Activated CD4-positive, alpha-beta T cell treated with anti-CD3 and anti-CD28 coated beads for 48 hours (primary cell): ENCODE results near the gene CDON.
"Not testable (repeated sequence)": the region's sequence is repeated elsewhere in the genome, so short reads cannot be mapped to it uniquely, and the experiment has no call there.

ENCODE experiments used
- DNase-seq: peaks from one replicate; pipeline ENCODE4 v3.0.0-alpha.2; 2020

Gene CDON

DNA sequence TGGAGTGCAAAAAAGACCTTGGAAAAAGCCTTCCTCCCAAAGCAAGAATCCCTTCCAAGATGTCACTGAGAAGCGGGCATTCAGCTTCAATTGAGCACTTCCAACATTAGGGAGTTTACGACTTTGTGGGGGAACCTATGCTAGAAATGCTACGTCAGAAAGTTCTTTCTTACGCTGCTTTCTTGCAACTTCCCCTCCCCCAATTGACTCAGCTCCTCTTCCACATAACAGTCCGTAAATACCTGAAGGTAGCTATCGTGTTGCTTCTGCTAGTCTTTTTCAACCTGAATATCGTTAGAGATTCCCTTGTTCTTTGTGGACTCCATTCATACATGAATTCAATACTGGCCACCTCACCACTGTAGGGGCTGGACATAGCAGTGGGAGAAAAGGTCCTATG is 69.8 kb downstream of the CDON start:
- DNase-seq: no peak

DNA sequence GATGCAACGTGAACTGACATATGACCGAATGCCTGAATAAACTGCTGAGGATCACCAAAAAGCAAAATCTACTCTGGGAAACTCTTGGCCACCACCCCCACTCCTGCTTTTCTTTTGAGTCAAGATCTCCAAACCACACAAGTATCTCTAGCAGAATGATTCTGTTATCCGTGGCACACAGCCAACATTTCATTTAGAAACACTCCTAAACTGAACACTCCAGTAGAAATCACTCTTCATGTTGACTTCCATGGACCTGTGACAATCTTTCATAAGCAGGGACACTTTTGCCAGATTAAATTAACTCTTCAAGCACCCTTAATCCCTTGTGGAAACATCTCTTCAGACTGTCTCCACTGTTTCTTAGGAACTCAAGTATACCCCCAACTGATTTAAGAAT is 72.4 kb downstream of the CDON start:
- peak; percentile 35 for DNase-seq

DNA sequence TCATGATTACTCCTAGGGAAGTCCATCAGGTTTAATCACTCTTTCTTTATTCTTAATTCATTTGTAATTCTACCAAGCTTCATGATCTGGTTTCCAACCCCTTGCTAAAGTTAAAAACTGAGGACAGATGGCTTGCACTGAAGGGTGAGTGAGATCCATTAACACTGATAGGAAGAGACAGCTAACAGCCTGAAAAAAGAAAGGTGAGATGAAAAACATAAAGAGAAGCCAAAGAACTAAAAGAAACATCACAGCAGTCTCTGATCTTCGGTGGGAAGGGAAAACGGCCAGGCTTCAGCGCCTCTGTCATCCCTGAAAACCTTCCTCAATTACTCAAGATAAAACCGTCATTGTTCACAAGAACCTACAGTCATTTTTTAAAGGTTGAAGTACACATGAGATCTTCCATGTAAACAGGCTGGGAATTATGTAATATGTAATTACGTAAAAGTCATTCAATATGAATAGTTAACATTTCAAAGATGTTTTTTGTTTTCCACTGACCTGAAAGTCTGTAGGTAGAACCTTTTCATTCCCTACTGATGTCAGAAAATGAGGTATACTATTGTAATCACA is 75.5 kb downstream of the CDON start:
- no peak for DNase-seq

DNA sequence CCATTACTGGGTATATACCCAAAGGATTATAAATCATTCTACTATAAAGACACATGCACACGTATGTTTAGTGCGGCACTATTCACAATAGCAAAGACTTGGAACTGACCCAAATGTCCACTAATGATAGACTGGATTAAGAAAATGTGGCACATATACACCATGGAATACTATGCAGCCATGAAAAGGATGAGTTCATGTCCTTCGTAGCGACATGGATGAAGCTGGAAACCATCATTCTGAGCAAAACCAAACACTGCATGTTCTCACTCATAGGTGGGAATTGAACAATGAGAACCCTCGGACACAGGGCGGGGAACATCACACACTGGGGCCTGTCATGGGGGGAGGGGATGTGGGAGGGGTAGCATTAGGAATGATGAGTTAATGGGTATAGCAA is 76.7 kb downstream of the CDON start:
- not testable (repeated sequence) for DNase-seq

DNA sequence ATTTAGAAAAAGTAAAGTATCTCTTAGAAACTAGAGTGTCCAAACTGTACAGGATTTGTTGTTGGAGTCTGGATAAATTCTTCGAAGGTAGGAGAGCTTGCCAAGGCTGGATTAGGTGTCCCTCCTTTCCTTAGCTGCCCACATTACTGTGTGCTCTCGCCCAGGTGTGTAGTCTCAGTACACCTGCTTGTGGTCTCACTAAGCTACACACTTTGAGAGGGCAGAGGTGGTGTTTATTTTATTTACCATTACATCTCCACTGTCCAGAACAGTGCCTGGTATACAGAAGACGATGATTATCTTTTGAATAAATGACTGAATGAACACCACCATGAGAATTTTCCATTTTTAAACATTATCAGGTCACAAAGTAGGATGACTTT is 80.3 kb downstream of the CDON start:
- DNase-seq: no peak

DNA sequence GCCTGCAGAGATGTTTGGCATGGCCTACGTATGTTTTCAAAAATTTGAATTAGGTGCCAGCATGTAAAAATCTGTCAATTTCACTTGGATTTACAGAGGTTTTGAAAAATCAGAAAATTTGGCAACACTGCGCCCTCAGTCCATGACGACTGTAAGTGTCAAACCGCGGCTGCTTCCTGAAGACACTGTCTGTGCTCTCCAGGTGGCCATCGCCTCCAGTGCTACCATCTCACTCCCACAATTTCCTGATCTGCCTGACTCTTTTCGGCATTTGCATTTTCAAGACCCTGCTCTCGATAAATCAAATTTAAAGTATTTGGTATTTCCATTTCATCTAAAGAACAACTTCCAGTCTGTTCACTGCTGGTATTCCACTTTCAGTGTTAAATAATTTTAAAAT is 82.2 kb downstream of the CDON start:
- DNase-seq: no peak

DNA sequence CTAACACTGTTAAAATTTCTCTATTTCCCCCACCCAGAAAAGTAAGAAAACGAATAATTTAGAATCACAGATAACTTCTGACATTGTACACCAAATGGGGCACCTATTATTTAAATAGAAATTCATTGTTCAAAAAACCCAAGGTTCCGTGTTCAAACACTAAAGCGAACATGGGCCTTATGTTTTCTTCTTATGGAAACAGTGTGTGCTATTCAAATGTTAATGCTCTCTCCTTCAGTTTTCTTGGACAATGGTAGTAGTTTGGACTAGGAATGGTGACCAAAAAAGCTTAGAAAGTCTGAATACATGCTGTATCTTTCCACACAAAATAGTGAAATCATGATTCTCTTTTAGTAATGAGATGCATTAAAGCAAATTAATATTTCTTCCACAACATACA is 83.2 kb downstream of the CDON start:
- DNase-seq: no peak

DNA sequence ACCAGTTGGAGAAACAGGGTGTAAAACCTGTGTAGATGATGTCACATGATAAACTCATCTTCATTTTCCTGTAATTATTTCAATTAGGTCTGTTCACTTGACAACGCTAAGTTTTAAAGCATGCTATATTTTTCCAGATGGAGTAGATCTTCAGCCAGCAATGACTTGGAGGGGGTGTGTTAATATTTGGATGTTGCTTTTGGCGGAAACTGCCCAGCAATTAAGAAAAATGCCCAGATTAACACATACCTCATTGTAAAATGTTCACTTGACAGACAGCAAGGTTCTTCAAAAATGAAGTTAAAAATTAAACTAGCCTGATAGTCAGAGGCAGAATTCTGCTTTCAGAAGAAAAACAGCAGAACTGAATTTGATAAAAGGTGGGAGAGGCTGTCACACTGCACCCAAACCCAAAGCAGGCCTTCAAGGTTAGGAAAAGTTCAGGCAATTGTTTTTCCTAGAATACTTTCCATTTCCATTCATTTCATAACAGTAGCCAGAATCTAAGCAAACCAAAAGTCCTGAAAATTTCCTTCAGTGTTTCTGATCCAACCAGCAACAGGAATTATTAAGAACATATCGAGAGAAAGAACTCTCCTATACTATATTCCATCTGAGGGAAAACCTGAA is 83.8 kb downstream of the CDON start:
- DNase-seq: no peak

DNA sequence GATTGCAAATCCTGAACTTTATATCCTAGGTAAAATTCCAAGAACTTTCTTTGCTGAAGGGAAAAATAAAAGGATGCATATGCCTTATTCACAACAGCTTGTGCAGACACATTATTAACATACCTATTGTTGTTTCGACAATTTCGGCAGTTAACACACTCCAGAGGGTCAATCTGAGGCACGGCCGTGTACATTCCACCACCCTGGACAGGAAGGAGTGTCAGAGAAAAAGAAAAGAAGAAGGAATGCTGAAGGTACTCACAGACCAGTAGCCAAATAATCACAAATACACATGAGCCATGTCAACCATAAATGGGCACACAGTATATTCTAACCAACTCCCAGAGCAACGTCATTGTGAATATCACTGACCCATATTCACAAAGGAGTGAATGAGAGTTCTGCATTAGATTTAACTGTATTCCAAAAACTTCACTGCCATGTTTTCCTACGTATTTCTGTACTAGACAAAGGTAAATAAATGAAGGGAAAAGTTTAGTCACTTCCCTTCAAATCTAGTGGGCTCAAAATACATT is 84.4 kb downstream of the CDON start:
- no peak for DNase-seq

DNA sequence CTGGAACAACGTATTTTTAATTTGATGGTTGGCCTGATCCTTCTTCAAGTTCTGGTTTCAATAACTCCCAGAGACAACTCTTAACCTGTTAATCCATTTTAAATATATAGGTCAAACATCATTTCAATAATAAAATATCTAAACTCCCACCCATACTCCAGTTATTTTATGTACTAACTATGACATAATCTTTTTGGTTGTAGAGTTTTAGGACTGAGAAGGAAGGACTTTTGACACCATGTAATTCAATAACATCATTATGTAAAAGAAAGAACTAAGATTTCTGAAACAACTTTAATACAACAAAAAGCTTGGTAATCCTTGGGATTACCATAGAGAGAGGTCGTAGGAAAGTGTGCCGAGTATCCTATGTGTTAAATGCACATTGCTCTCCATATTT is 85.3 kb downstream of the CDON start:
- DNase-seq: no peak

DNA sequence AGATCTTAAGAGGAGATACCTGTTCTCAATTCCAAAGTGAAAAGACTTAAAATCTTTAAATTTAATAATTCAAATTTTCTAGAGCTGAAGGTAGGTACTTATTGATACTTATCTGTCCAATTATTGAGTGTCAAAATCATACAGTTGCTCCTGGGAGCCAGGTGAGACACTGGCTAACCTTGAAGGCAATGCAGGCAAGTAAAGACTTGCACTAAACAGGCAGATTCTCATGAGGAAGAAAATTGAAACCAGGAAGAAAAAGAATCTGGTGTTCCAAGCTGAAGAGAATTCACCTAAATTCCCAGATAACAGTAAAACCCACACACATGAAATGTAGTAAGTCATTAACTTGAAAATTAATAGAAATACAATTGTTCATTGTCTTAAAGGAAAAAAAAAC is 86.5 kb downstream of the CDON start:
- DNase-seq: no peak

DNA sequence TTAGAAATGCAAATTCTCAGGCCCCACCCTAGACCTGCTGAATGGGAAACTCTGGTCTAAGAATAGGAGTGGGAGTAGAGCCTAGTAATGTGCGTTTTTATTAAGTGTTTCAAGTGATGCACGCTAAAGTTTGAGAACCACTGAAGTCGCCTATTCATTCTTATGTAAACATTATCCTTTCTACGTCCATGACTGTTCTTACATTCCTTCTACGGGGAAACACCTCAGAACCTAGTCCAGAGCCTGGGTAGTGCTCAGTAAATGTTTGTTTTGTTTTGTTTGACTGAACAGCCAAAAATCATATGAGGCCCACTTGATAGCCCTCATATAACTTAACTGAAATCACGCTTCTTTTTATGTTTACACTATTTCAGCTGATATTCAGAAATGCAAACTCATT is 87.0 kb downstream of the CDON start:
- no peak for DNase-seq

DNA sequence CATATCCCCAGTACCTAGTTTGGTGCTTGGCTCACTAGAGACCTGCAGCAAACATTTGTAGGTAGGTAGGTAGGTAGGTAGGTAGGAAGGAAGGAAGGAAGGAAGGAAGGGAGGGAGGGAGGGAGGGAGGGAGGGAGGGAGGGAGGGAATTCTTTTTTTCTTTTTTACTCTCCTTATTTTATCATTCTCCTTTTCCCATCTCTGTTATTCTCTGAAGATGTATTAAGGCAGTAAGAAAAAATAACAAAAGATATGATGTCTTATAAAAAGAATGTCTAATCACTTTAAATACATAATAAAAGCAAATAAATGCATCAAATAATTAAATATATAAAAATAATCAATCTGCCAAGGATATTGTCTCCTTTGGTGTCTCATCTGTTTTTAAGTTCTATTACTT is 88.4 kb downstream of the CDON start:
- no peak for DNase-seq

DNA sequence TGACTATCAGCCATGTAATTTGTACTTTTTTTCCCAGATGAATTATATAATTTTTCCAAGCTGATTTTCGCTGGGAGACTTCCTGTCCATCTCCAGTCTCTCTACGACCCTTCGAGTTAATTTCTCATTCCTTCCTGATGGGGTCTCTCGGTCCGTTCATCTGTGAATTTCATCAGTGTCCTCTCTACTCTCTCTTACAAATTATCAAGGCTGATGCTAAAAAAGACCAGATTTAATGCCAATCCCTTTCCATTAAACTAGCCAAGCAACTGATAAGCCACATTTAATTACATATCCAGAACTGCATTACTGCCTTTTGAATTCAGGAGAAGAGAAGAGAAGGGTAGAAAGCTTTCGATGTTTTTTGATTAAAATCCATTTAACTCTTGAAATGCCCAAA is 91.0 kb downstream of the CDON start:
- no peak for DNase-seq

DNA sequence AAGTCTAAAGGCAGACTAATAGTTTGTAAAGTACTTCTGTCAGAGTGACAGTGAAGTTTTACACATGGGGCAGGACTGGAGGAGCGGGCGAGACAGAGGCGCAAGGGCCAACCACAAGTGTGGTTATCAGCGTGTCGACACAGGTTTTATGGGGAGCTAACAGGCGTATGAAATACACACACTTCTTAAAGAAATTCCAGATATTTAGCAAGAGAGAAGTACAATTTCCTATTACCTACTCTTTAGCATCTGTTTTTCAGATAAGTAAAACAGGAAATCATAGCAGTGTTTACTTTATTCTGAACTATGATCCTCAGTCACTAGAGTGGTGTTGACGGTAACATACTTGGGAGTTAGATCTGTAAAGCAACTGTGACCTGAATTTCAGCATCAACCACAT is 94.3 kb downstream of the CDON start:
- DNase-seq: no peak

DNA sequence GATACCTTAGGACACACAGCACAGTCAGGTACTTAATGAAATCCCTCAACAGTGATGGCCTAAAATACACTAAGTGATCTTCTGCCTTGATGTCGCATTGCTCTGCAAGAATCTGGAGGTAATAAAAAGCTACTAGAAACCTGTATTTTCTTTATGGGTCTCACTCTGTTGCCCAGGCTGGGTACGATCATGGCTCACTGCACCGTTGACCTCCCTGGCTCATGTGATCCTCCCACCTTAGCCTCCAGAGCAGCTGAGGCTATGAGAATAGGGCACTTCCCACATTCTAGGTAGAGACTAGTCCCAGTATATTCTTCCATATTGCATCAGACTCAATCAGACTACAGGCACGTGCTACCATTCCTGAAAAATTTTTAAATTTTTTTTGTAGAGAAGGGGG is 95.2 kb downstream of the CDON start:
- DNase-seq: no peak

DNA sequence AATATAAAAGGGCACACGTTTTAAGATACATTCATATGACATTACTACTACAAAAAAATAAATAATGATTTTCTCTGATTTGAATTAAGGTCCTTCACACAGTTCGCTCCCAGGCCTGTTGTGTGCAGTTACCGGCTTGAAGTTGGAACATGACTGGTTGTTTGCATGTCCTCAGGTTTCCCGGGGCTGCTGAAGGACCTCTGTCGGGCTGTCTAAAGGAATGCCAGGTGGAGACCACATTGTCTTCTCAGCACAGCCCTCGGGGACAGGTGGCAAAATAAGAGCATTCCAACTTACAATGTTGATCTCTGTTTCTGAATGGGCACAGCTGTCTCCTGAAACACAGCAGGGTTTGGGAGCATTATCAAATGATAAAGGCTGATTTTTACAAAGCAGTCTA is 101.9 kb downstream of the CDON start:
- DNase-seq: no peak

DNA sequence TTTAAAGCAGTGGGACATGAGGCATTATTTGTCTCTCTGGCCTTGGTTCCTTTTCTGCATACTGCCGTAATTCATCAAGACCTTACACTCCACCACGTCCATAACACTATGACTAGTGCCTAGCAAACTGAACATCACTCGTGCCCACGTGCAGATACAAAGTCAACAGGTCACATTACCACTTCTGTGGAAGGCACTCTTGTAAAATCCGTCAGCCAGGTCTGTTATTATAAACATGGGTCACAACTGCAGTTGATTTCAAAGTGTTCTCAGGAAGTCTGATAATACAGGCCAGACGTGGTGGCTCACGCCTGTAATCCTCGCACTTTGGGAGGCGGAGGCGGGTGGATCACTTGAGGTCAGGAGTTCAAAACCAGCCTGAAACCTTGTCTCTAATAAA is 102.7 kb downstream of the CDON start:
- no peak for DNase-seq

DNA sequence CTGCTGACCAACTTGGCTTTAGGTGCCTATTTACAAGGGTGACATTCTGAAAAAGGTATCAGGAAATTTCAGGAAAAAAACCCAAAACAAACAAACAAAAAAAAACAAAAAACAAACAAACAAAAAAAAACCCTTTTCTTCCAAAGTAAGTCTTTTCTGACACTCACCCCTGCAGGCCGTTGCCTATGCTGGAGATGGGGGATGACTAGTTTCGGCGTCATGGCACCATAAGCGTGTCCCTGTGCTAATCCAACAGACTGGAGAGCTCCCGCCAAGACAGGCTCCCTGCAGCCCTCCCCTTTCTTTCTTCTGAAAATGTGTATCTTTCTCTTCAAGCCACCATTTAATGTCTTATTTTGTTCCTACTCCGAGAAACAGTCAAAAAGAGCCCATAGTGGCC is 103.2 kb downstream of the CDON start:
- DNase-seq: no peak

DNA sequence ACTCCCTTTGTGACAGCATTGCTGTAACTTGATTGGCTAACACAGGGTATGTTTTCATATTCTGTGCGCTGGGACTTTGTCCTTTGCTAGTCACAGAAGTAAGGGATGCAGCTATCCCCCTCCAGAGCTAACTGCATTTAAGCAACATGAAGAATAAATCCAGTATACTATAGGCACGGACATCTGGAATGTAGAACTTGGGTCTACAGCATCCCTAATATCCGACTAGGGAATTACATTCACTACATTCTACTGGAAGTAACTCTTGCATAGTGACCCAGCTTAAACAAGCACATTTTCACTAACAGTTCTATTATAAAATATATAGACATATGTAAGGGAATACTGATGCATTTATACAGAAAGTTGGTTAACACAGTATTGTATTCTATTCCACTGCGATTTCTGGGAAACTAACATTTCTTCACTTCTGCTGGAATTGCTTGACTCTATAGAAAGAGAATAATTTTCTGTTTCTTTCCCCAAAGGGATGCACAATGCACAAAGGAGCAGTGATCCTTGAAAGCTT is 103.7 kb downstream of the CDON start:
- DNase-seq: no peak

DNA sequence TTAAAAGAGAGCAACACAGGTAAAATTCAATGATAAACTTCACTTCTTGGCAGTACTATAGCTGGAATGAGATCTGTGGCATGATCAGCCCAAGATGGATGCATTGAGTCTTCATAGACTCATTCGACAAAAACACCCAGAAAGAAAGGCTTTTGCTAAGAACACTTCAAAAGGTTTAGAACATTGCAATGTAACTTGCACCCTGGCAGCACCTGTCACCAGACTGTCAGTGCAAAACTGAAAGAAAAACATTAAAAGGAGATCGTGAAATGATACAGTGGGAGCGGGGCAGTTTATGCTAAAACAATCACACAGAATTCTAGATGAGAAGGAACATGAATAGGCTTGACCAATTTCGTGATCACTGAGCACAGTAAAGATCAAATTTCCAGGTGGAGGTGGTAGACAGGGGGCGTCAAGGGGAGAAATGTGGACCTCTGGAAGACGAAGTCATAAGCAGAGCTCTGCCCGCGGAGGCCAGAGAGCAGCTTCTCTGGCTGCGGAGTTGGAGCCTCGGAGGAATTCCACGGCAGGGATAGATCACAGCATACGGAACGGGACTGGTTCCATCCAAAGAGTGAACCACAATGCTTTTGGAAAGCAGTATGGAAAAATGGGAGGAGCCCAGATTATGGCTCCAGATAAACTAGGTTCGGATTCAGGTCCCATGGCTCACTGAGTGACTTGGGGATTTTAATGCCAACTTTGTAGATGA is 104.9 kb downstream of the CDON start:
- no peak for DNase-seq

DNA sequence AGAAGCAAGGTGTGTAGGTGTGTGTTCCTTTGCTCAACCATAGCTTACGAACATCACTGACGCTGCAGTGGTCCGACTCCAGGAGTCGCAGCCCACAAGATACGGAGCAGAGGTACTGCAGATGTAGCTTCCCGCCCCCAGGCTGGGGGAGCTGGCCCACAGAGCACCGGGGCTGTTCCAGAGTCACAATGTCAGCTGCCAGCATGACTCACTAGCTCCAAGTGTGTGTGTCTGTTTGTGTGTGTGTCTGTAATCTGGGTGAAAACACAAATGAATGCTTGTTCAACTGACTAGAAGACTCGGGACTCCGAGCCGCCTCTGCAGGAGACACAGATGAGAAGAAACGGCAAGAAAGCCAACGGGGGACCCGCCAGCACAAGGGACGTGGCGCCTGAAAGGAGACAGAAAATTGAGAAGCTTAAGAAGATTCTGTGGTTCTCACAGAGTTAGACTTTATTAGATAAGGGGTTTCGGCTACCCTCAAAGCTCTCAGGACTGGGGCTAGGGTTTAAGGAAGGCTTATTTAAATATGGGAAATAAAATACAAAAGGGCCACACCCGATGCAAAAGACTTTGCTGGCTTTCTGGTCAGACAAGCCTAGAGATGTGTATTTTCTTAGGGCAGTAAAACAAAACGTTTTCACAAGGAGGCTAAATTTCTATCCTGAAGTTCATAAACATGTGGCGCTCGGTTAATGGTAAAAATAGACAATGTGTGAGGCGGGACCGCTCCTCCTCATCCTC is 106.1 kb downstream of the CDON start:
- no peak for DNase-seq

DNA sequence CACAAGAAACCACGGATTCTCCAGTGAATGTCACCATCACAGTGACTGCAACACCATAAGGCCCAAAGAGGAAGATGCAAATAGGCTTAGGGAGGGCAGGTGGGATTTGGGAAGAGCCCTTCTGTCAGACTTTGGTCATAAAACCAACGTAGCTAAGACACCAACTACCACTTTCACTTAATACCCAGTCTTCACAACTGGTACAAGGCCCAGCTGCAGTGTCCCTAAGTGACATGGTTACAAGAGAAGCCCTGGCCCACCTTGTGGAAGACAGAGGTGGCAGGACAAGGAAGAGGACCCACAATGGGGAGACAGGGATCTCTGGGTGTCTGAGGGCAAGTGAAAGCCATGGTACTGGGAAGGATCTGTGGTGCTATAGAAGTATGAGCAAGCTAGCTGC is 106.8 kb downstream of the CDON start:
- DNase-seq: no peak
